Prostate gland (tissue), 2 donors: Measurements from ENCODE around the gene CALR.

Source experiments
- POLR2A ChIP-seq: fragments of 450-650 bp; IDR thresholded peaks from one replicate; pipeline ENCODE4 v1.6.1; 2016; ENCODE audit warnings: antibody characterized with exemption, mild to moderate bottlenecking
- TF ChIP-seq, protein P1 (sequence below), 4 experiments: fragments of 200-600 bp in 2 of 4; fragments of 450-650 bp in 2 of 4; sonication (generic) in 2 of 4; IDR thresholded peaks; 1 replicate in 3 of 4; 2 replicates in 1 of 4; pipeline ENCODE4 v1.5.1; 2016 to 2019; ENCODE audit warnings: antibody characterized with exemption in 4 of 4, mild to moderate bottlenecking in 2 of 4, moderate library complexity in 2 of 4

DNA sequence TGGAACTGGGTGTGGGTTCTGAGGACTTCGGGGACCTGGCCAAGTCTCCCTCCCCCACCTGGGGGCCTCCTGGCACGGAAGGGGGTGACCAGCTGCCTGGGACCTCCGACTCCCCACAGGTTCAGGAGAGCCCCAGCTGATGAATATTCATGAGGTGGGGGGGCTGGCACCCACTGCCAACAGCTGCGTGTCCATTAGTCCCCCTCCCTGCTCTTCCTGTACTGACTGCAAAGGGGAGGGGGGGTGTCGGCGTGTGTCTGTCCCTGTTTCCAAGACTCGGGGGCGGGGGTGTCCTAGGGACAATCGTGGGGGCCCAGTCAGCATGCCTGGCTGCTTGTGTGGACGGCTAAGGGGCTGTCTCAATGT, 46.3 kb downstream of the CALR start:
- TF ChIP-seq, protein P1, sequence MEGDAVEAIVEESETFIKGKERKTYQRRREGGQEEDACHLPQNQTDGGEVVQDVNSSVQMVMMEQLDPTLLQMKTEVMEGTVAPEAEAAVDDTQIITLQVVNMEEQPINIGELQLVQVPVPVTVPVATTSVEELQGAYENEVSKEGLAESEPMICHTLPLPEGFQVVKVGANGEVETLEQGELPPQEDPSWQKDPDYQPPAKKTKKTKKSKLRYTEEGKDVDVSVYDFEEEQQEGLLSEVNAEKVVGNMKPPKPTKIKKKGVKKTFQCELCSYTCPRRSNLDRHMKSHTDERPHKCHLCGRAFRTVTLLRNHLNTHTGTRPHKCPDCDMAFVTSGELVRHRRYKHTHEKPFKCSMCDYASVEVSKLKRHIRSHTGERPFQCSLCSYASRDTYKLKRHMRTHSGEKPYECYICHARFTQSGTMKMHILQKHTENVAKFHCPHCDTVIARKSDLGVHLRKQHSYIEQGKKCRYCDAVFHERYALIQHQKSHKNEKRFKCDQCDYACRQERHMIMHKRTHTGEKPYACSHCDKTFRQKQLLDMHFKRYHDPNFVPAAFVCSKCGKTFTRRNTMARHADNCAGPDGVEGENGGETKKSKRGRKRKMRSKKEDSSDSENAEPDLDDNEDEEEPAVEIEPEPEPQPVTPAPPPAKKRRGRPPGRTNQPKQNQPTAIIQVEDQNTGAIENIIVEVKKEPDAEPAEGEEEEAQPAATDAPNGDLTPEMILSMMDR (IDR thresholded peaks at IDR 0.05), result no peak
- no peak for TF ChIP-seq POLR2A
